Epidermal melanocyte (primary cell): ENCODE measurements around the gene SUPT4H1.

Source experiments
- DNase-seq: peaks from one replicate; pipeline ENCODE4 v3.0.0; 2011; ENCODE audit warnings: low spot score; ENCODE audit not compliant: insufficient read length

Gene SUPT4H1

GRCh38 chr17:58365185-58365979 lies 13.4 kb upstream of the SUPT4H1 start:
- no peak for DNase-seq

DNA sequence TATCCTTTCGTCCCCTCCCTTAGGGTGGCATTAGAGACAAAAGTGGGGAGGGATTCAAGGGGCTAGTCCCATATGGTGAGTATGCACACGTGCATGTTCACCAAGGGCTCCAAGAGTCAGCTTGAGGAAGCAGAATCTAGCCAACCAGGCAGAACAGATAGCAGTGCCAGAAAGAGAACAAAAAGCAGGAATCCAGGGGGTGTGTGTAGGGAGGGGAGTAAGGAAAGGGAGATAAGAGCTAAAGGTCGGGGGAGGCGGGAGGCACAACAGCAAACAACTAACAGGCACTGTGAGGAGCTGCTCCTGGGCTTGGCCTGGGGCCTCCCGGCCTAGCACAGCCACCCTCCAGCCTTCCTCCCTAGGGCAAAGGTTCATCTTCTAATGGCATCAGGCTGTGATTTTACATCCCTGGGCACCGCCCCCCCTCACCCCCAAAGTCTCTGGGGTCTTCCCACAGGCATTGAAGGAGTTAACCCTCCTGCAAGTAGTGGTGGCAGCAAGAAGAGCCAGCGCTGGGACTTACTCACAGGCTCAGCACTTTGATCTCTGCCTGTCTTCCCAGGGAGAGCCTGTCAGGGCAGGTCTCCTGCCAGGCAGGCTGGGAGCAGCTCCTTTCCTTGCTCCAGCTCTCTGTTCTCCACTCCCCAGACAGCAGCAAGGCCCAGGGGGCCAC lies 12.4 kb upstream of the SUPT4H1 start:
- DNase-seq, result no peak

- DNase-seq, result no peak
Observed at GRCh38 chr17:58363457-58364185, 11.6 kb upstream of the SUPT4H1 start.

DNA sequence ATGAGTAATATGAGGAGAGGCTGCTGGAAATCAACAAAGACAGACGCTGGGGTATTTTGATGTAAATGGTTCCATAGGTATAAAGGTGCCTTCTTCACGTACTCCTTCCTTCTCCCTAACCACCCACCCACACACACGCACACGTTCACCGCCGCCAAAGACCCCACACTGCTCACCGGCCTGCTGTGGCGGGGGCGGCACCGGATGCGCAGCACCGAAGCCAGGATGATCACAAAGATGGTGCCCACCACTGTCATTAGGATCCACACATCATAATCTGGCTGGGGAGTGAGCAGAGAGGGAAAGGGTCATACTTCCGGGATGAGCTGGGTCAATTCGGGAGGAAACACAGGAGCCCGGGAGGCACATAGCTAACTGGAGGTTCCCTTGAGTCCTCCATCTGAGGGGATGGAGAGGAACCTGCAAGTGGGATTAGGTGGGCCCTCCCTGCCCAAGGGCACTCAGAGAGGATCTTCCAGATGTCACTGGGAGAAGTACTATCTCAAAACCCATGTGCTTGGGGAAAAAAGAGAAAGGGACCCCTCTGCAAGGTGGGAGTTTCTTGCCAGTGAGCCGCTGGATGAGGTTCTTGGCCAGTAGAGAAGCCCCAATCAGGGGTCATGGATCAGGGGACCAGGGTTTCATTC lies 10.5 kb upstream of the SUPT4H1 start:
- no peak for DNase-seq

DNA sequence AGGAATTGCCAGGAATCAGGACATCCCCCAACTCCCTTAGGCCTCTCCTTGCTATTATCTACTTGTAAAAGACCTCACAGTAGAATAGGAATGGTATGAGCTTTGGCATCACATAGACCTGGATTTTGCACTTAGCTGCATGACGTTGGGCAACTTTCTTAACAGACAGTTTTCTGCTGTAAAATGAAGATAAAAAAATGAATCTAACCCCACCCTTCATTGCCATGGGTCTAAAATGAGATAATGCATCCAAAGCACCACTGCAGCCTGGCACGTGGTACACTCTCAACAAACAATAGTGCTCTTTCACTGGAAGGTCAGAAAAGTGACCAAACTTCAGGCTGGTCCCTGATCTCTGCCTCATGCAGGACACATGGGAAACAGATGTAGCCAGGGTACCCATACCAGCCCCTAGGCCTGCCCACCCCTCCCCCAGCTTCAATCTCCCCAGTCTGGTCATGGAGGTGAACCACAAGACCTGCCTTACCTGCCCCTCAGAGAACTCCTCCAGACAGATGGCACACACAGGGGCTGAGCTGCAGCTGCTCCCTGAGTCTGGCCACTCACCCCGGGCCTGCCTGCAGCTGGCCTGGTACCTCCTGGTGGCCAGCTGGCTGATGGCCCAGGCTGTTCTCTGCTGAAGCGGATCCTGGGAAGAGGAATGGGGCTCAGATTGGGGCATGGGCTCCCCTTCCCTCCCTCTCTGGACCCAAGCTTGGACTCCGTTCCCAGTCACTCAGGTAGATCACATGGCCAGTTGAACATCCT lies 8.5 kb upstream of the SUPT4H1 start:
- no peak for DNase-seq

GRCh38 chr17:58358408-58359172 lies 6.6 kb upstream of the SUPT4H1 start:
- DNase-seq, result no peak

- no peak for DNase-seq
Observed at GRCh38 chr17:58357312-58358297, 5.6 kb upstream of the SUPT4H1 start.

- no peak for DNase-seq
Observed at GRCh38 chr17:58356231-58356630, 4.2 kb upstream of the SUPT4H1 start.

DNA sequence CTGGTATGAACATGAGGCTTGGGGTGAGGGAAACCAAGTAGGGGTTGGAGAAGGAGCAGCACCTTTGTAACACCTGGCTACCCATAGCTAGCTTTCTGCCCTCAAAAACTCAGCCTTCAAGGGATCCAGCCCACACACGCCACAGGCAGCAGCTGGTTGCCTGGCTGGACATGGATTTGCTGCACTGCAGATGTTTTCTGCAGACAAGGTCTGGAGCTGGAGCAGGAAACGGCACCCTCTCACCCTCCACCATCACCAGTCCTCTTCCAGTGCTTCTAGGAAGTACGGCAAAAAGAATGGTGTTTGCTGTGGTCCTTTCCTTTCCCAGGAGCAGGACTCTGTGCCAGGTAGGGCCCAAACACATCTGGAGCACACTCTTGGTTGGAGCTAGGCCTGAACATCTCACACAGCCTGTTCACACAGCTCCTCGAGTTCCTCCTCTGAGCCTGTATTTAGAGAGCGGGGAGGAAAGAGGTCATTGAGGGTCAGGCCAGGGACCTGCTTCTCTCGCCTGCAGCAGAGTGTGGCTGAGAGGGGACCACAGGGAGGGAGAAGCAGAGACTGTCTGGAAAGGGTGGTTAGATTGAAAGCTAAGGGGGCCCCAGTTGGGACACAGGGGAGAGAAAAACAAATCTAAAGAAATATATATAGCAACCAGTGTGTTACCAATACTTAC lies 2.7 kb upstream of the SUPT4H1 start:
- no peak for DNase-seq

GRCh38 chr17:58353389-58353825 lies 1.4 kb upstream of the SUPT4H1 start:
- no peak for DNase-seq

GRCh38 chr17:58352596-58353388 lies 791 bp upstream of the SUPT4H1 start:
- peak; percentile 57 for DNase-seq

GRCh38 chr17:58351182-58351581 lies 819 bp downstream of the SUPT4H1 start:
- DNase-seq, result no peak

- no peak for DNase-seq
Observed at GRCh38 chr17:58348038-58348437, 4.0 kb downstream of the SUPT4H1 start.

DNA sequence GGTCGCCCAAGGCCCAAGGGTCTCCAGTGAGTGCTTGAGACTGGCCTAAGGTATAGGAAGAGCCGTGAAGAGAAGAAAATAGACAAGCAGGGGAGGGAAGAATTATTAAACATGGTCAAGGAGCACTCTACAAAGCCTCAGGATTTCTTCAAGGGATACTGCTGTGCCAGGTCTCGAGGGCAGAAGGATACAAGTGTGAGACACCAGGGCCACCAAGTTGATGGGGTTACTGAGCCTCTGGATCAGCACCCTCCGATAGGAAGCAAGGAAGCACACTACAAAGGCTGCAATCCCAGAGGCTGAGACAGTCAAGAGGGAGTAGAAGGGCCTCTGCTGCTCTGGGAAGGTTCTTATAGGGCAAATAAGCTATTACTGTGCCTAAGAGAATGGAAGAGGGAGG lies 6.5 kb downstream of the SUPT4H1 start:
- no peak for DNase-seq

DNA sequence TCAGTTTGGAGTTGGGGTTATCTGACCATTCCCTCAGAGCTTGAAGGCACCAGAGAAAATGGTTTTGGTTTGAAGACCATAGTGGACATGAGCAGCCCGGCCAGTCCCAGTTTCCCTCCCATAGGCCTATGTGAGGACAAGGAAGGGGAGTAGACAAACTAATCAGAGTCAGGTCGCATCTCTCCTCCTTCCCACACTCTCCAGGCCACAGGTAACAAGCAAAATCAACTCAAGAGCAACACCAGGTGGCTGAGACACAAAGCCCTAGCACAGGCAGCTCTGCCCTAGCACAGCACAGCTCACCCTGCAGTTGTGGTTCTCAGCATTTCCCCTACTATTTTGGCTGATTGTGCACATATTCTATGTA lies 7.2 kb downstream of the SUPT4H1 start:
- DNase-seq, result no peak

GRCh38 chr17:58344047-58344790 lies 7.8 kb downstream of the SUPT4H1 start:
- DNase-seq, result no peak

- DNase-seq, result no peak
Observed at GRCh38 chr17:58343131-58343530, 8.9 kb downstream of the SUPT4H1 start.
